ENCODE measurements around the gene C11orf24.

C11orf24 gene

DNA sequence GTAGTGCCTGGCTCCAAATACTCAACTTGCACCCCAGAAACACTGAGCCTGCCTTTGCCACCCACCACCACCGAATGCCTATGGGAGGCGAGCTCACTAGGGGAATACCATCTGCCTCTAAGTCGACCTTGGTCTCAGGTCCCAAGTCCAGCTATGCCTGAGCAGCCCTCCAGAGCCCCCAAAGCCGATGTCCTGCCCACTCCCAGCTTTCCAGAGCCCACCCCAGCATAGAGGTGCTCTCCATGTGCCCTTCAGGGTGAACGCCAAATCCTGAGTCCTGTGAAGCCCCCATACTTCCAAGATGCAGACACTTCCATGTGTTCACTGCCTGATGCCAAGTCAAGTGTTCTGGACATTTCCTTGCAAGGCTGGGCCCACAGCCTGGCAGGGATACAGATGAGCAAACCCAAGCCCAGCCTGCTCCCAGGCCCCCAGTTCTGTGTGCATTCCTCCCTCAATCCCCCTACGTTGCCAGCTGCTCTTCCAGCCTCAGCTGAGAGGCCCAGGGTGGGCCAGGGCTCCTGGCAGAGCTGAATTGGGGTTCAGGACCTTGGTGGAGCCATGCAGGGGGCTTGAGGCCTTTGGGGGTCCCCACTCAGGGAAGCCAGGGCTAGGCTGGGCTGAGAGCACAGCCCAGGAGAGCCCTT is 56.1 kb downstream of the C11orf24 start:
- no peak overlapping the region for H3K27ac ChIP-seq

DNA sequence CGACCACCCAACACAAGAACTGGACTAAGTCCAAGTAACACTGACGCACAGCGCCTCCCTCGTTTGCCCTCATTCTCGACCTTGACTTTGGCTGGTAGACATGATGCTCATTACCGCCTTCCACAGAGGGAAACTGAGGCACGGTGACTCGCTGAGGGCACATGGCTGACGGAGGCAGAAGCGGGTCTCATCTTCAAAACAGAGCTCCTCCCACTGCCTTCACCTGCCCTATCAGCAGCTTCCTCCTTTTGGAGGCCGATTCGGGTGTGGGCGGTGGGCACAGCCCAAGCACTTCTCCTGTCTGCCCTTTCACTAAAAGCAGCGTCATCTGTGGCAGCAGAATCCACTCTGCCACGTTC is 56.7 kb downstream of the C11orf24 start:
- TF ChIP-seq ZFX (IDR thresholded peaks at IDR 0.05; ENCODE audit: borderline replicate concordance): no peak
- TF ChIP-seq, protein P1, sequence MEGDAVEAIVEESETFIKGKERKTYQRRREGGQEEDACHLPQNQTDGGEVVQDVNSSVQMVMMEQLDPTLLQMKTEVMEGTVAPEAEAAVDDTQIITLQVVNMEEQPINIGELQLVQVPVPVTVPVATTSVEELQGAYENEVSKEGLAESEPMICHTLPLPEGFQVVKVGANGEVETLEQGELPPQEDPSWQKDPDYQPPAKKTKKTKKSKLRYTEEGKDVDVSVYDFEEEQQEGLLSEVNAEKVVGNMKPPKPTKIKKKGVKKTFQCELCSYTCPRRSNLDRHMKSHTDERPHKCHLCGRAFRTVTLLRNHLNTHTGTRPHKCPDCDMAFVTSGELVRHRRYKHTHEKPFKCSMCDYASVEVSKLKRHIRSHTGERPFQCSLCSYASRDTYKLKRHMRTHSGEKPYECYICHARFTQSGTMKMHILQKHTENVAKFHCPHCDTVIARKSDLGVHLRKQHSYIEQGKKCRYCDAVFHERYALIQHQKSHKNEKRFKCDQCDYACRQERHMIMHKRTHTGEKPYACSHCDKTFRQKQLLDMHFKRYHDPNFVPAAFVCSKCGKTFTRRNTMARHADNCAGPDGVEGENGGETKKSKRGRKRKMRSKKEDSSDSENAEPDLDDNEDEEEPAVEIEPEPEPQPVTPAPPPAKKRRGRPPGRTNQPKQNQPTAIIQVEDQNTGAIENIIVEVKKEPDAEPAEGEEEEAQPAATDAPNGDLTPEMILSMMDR (IDR thresholded peaks at IDR 0.05): no peak
- no peak overlapping the region for H3K27ac ChIP-seq

More for the DNA sequence above, 56.1 kb downstream of the C11orf24 start:
- TF ChIP-seq, protein P1 (IDR thresholded peaks at IDR 0.05): no peak
- no peak for TF ChIP-seq ZFX (IDR thresholded peaks at IDR 0.05; ENCODE audit: borderline replicate concordance)

DNA sequence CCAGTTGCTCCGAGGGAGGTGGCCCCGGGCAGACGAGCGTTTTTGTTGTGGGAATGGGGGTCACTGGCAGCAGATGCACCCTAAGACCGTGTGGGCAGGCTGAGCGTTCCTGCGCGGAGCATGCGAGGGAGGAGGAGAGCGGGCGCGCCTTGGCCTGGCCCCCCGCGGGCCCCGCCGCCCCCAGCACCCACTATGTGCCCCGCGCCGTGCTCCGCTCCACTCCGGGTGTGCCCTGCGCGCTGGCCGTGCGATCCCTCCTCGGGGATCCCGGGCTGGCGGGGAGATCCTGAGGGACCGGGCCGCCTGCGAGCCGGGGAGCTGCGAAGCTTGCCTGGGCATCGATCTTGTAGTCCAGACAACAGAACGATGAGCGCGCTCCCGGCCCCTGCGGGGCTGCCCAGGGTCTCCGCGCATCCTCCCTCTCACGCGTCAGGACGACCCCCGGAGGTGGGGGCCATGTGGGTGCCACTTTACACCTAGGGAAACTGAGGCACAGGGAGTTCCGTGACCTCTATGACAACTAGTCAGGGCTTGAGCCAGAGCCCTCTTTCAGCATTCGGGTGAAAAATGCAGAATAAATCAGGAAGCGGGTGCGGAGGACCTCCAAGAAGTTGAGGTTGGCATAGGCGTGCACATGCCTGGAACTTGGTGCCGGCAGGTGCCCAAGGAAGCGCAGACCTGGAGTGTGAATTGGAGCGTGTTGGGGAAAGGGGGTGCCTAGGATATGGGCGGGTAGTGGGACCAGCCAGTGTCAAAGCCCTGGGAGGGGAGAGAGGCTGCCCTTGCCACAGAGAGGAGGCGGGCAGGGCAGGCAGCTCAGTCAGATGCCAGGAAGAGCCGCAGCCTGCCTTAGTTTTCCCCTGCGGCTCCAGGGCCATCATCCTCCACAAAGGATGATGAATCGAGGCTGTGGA is 57.3 kb downstream of the C11orf24 start:
- no peak for TF ChIP-seq ZFX (IDR thresholded peaks at IDR 0.05; ENCODE audit: borderline replicate concordance)
- TF ChIP-seq, protein P1 (IDR thresholded peaks at IDR 0.05): no peak
- peak overlapping the region; percentile 98 for H3K27ac ChIP-seq

DNA sequence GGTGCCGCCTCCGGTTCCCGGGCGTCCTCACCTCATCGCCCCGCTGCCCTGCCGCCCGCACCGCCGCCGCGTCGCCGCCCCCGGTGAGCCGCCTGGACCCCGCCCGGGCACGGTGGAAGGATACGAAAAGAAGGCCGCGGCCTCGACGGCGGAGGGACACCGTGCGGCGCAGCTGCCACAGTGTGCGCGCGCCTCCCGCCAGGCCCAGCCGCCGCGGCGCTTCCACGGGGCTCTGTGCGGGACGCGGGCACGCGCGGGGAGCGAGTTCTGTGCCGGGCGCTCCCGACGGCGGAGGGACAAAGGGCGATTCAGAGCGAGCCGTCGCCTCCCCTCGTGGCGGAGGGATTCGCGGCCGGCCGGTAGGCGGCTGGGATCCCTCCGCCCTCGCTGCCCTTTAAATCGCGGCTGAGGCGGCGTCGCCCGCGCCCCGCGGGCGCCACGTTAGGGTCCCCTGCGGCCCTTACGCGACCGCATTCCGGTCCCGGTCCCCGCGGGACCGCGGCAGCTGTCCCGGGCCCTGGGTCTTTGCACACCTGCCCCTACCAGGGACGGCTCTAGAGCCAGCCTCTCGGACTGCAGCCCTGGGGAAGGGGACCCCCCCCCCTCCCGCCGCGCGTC is 58.1 kb downstream of the C11orf24 start:
- TF ChIP-seq ZFX (IDR thresholded peaks at IDR 0.05; ENCODE audit: borderline replicate concordance): no peak
- TF ChIP-seq, protein P1 (IDR thresholded peaks at IDR 0.05): no peak

DNA sequence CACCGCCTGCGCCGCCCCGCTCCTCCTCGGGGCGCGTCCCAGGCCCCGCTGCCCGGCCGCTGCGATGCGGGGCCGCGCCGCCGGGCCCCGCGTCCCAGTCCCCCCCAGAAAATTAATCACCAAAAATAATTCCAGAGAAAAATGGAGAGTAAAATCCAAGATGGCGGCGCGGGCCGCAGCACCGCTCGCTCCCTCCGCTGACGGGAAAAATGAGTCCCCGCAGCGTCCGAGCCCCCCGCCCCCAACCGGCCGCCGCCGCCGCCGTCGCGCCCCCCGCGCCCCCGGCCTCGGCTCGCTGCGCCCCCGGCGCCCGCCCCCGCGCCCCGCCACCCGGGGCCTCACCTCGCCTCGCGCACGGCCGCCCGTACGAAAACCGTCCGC is 58.6 kb downstream of the C11orf24 start, which contains the start of gene KMT5B:
Gene KMT5B, minus strand, starts transcription at position 162 of the 381 bp plus-strand sequence. CDS start 23,220 bp downstream, outside the sequence.
- TF ChIP-seq ZFX (IDR thresholded peaks at IDR 0.05; ENCODE audit: borderline replicate concordance): no peak
- TF ChIP-seq, protein P1 (IDR thresholded peaks at IDR 0.05): no peak
- peak within 1 kb of the TSS; percentile 98 for H3K27ac ChIP-seq

More for the DNA sequence above, 58.1 kb downstream of the C11orf24 start:
- peak overlapping the region; percentile 98 for H3K27ac ChIP-seq

DNA sequence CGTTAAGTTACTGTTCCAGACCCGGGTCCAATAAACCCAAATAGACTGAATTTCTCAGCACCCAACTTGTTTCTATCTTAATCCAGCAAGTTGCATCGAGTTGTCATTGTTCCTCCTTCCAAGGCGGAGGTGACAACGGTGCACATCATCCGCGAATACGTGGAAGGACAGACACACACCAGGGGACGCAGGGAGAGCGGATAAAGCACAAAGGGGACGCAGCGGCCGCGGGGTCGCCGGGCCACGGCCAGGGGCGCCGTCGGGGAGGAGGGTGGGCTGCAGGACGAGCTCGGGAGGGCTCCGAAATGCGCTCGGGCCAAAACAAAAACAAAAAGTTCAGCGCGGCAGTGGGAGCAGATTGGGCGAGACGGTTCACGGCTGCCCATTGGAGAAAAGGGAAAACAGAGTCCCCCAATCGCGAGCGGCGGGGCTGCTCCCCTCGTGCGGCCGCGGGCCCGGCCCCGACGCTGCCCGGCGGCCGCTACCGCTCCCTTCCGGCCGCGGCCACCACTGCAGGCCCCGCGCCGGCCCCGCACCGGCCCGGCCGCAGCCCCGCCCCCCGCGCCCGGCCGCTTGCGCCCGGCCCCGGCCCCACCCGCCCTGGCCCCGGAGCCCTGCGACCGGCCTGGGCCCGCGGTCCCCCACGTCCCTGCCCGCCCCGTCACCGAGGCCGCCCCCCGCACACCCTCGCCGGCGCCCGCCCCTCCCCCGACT is 59.2 kb downstream of the C11orf24 start:
- H3K27ac ChIP-seq: peak overlapping the region; percentile 98
- TF ChIP-seq ZFX (IDR thresholded peaks at IDR 0.05; ENCODE audit: borderline replicate concordance): no peak
- TF ChIP-seq, protein P1 (IDR thresholded peaks at IDR 0.05): peak; percentile 77
